ENCODE data around the gene ABT1. TPM values are rescaled to one million over a fixed set of nuclear protein-coding genes. Genes with fewer than 3 reads are reported as not detected.

Gene ABT1
- total and polyA plus RNA-seq, 2 experiments from 2014 or later: 10.9 to 17.6 TPM

- H3K79me2 ChIP-seq (ENCODE audit: insufficient read depth): no peaks in the 10 kb centered on the region
- no peak overlapping the region for H3K4me2 ChIP-seq (ENCODE audit: unreplicated experiment)
- no peaks in the 10 kb centered on the region for H3K4me1 ChIP-seq (ENCODE audit: insufficient read depth)
- H3K9ac ChIP-seq: no peak overlapping the region
- WGBS, 2 experiments (ENCODE audit: low coverage in 1 of 2, low lambda C conversion rate in 2 of 2, missing lambda C conversion rate in 2 of 2): 0 to 2% methylated on average over 1 of the region's 1 CpG
- H2AFZ ChIP-seq: no peak overlapping the region
- no peak overlapping the region for H3K27ac ChIP-seq
- no peaks in the 10 kb centered on the region for H3K9me3 ChIP-seq (ENCODE audit: low read depth)
- H3K9me2 ChIP-seq (ENCODE audit: insufficient read depth): no peaks in the 10 kb centered on the region
- H4K20me1 ChIP-seq (ENCODE audit: insufficient read depth): no peaks in the 10 kb centered on the region
- no peaks in the 10 kb centered on the region for H3K27me3 ChIP-seq (replicated peaks; ENCODE audit: insufficient read depth)
- DNase-seq: no peak
- no peaks in the 10 kb centered on the region for H3K36me3 ChIP-seq (ENCODE audit: low read depth)
- no peak overlapping the region for H3K4me3 ChIP-seq
- no peak for TF ChIP-seq EZH2phosphoT487 (IDR thresholded peaks at IDR 0.05; ENCODE audit: insufficient read depth, low read depth)
- no peak for TF ChIP-seq EZH2 (IDR thresholded peaks at IDR 0.05; ENCODE audit: insufficient read depth, poor library complexity, severe bottlenecking)
- in situ Hi-C loops (cut with MboI): no loop called here
- no peaks in the 10 kb centered on the region for H3F3A ChIP-seq (ENCODE audit: insufficient read depth)
Observed at GRCh38 chr6:26623339-26623859, 26.6 kb downstream of the ABT1 start.

GRCh38 chr6:26624557-26624956 lies 27.8 kb downstream of the ABT1 start:
- Histone ChIP-seq H3K9me3 (ENCODE audit: low read depth) (no peaks in the 10 kb centered on the region), H3K4me3 (no peak overlapping the region), H3K9me2 (ENCODE audit: insufficient read depth) (no peaks in the 10 kb centered on the region), H4K20me1 (ENCODE audit: insufficient read depth) (no peaks in the 10 kb centered on the region), H3K79me2 (ENCODE audit: insufficient read depth) (no peaks in the 10 kb centered on the region), H2AFZ (no peak overlapping the region), H3K4me1 (ENCODE audit: insufficient read depth) (no peaks in the 10 kb centered on the region), H3F3A (ENCODE audit: insufficient read depth) (no peaks in the 10 kb centered on the region), H3K27ac (no peak overlapping the region), H3K4me2 (ENCODE audit: unreplicated experiment) (no peak overlapping the region), H3K36me3 (ENCODE audit: low read depth) (no peaks in the 10 kb centered on the region), H3K9ac (no peak overlapping the region), H3K27me3 (replicated peaks; ENCODE audit: insufficient read depth) (no peaks in the 10 kb centered on the region)
- TF ChIP-seq EZH2phosphoT487 (IDR thresholded peaks at IDR 0.05; ENCODE audit: insufficient read depth, low read depth) (no peak), EZH2 (IDR thresholded peaks at IDR 0.05; ENCODE audit: insufficient read depth, poor library complexity, severe bottlenecking) (no peak)
- no peak for DNase-seq
- WGBS, 2 experiments (ENCODE audit: low coverage in 1 of 2, low lambda C conversion rate in 2 of 2, missing lambda C conversion rate in 2 of 2): 67 to 82% methylated on average over 1 of the region's 1 CpG
- in situ Hi-C loops (cut with MboI): no loop called here

GRCh38 chr6:26627843-26628242 lies 31.1 kb downstream of the ABT1 start:
- Histone ChIP-seq H3K4me3 (no peak overlapping the region), H3K79me2 (ENCODE audit: insufficient read depth) (no peaks in the 10 kb centered on the region), H3K9me3 (ENCODE audit: low read depth) (no peaks in the 10 kb centered on the region), H3F3A (ENCODE audit: insufficient read depth) (no peaks in the 10 kb centered on the region), H3K4me2 (ENCODE audit: unreplicated experiment) (no peak overlapping the region), H3K9me2 (ENCODE audit: insufficient read depth) (no peaks in the 10 kb centered on the region), H3K27me3 (replicated peaks; ENCODE audit: insufficient read depth) (no peaks in the 10 kb centered on the region), H2AFZ (no peak overlapping the region), H3K36me3 (ENCODE audit: low read depth) (no peaks in the 10 kb centered on the region), H3K4me1 (ENCODE audit: insufficient read depth) (no peaks in the 10 kb centered on the region), H4K20me1 (ENCODE audit: insufficient read depth) (no peaks in the 10 kb centered on the region), H3K9ac (no peak overlapping the region), H3K27ac (no peak overlapping the region)
- in situ Hi-C loops (cut with MboI): no loop called here
- TF ChIP-seq EZH2phosphoT487 (IDR thresholded peaks at IDR 0.05; ENCODE audit: insufficient read depth, low read depth) (no peak), EZH2 (IDR thresholded peaks at IDR 0.05; ENCODE audit: insufficient read depth, poor library complexity, severe bottlenecking) (no peak)
- WGBS, 2 experiments (ENCODE audit: low coverage in 1 of 2, low lambda C conversion rate in 2 of 2, missing lambda C conversion rate in 2 of 2): 66 to 71% methylated on average over 7 of the region's 7 CpGs
- no peak for DNase-seq

DNA sequence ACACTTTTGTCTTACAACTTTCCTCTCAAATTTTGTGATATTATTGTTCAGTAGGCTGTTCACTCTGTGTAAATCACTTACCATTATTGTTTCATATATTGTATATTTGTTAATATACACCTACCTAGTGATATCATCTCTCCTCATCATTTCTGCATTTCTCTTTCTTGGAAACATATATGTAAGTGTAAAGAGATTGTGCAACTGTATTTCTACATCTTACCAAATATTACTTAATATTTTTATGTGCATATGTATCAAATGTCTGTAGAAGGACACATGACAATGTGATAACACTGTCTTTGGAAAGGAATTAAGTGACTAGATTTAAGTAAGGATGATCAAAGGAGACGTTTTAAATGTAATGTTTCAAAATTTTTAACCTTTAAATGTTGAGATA lies 32.6 kb downstream of the ABT1 start:
- in situ Hi-C loops (cut with MboI): no loop called here
- no peaks in the 10 kb centered on the region for H3K4me1 ChIP-seq (ENCODE audit: insufficient read depth)
- no peak overlapping the region for H3K4me2 ChIP-seq (ENCODE audit: unreplicated experiment)
- no peak for TF ChIP-seq EZH2 (IDR thresholded peaks at IDR 0.05; ENCODE audit: insufficient read depth, poor library complexity, severe bottlenecking)
- TF ChIP-seq EZH2phosphoT487 (IDR thresholded peaks at IDR 0.05; ENCODE audit: insufficient read depth, low read depth): no peak
- no peaks in the 10 kb centered on the region for H3K9me2 ChIP-seq (ENCODE audit: insufficient read depth)
- H4K20me1 ChIP-seq (ENCODE audit: insufficient read depth): no peaks in the 10 kb centered on the region
- H3K9ac ChIP-seq: no peak overlapping the region
- no peaks in the 10 kb centered on the region for H3F3A ChIP-seq (ENCODE audit: insufficient read depth)
- no peak overlapping the region for H3K27ac ChIP-seq
- no peak overlapping the region for H3K4me3 ChIP-seq
- 45 to 50% methylated on average over 1 of the region's 1 CpG for WGBS, 2 experiments (ENCODE audit: low coverage in 1 of 2, low lambda C conversion rate in 2 of 2, missing lambda C conversion rate in 2 of 2)
- H3K36me3 ChIP-seq (ENCODE audit: low read depth): peaks cover 10% of the 10 kb centered on the region
- no peaks in the 10 kb centered on the region for H3K27me3 ChIP-seq (replicated peaks; ENCODE audit: insufficient read depth)
- DNase-seq: no peak
- H3K79me2 ChIP-seq (ENCODE audit: insufficient read depth): no peaks in the 10 kb centered on the region
- no peaks in the 10 kb centered on the region for H3K9me3 ChIP-seq (ENCODE audit: low read depth)
- H2AFZ ChIP-seq: no peak overlapping the region

GRCh38 chr6:26640806-26641205 lies 44.1 kb downstream of the ABT1 start:
- H3K9ac ChIP-seq: no peak overlapping the region
- in situ Hi-C loops (cut with MboI): no loop called here
- no peak for DNase-seq
- no peaks in the 10 kb centered on the region for H3F3A ChIP-seq (ENCODE audit: insufficient read depth)
- H3K27me3 ChIP-seq (replicated peaks; ENCODE audit: insufficient read depth): no peaks in the 10 kb centered on the region
- no peaks in the 10 kb centered on the region for H3K9me2 ChIP-seq (ENCODE audit: insufficient read depth)
- H3K9me3 ChIP-seq (ENCODE audit: low read depth): peaks cover 9% of the 10 kb centered on the region
- H3K4me3 ChIP-seq: no peak overlapping the region
- TF ChIP-seq EZH2 (IDR thresholded peaks at IDR 0.05; ENCODE audit: insufficient read depth, poor library complexity, severe bottlenecking) (no peak), EZH2phosphoT487 (IDR thresholded peaks at IDR 0.05; ENCODE audit: insufficient read depth, low read depth) (no peak)
- no peak overlapping the region for H3K27ac ChIP-seq
- no peaks in the 10 kb centered on the region for H4K20me1 ChIP-seq (ENCODE audit: insufficient read depth)
- no peak overlapping the region for H2AFZ ChIP-seq
- H3K79me2 ChIP-seq (ENCODE audit: insufficient read depth): peaks cover 43% of the 10 kb centered on the region
- no peaks in the 10 kb centered on the region for H3K4me1 ChIP-seq (ENCODE audit: insufficient read depth)
- 99 to 100% methylated on average over 2 of the region's 2 CpGs for WGBS, 2 experiments (ENCODE audit: low coverage in 1 of 2, low lambda C conversion rate in 2 of 2, missing lambda C conversion rate in 2 of 2)
- no peak overlapping the region for H3K4me2 ChIP-seq (ENCODE audit: unreplicated experiment)
- peaks cover 64% of the 10 kb centered on the region for H3K36me3 ChIP-seq (ENCODE audit: low read depth)

Measured in GM23248 (cell line).